ENCODE results near the gene CEP112.

CEP112 gene

GRCh38 chr17:66191593-66192377 lies at the start of gene CEP112:
CEP112 (minus strand) TSS chr17:66192133.
- peak; percentile 19 for DNase-seq (ENCODE audit: low spot score)

- no peak for DNase-seq (ENCODE audit: low spot score)
Measured at GRCh38 chr17:66240630-66241029, 48.7 kb upstream of the CEP112 start.

GRCh38 chr17:66240013-66240412 lies 48.1 kb upstream of the CEP112 start:
- no peak for DNase-seq (ENCODE audit: low spot score)

GRCh38 chr17:66235377-66235994 lies 43.6 kb upstream of the CEP112 start:
- DNase-seq (ENCODE audit: low spot score): no peak

- no peak for DNase-seq (ENCODE audit: low spot score)
Measured at GRCh38 chr17:66234611-66235010, 42.7 kb upstream of the CEP112 start.

GRCh38 chr17:66233023-66233753 lies 41.3 kb upstream of the CEP112 start:
- no peak for DNase-seq (ENCODE audit: low spot score)

- DNase-seq (ENCODE audit: low spot score): no peak
Measured at GRCh38 chr17:66230922-66231591, 39.1 kb upstream of the CEP112 start.

- DNase-seq (ENCODE audit: low spot score): no peak
Measured at GRCh38 chr17:66229783-66230538, 38.0 kb upstream of the CEP112 start.

- no peak for DNase-seq (ENCODE audit: low spot score)
Measured at GRCh38 chr17:66228887-66229782, 37.2 kb upstream of the CEP112 start, which contains the start of gene APOH. APOH (minus strand) TSS chr17:66229415; CDS start chr17:66229379, 36 bp downstream.

GRCh38 chr17:66227212-66228045 lies 35.5 kb upstream of the CEP112 start:
- DNase-seq (ENCODE audit: low spot score): no peak

- no peak for DNase-seq (ENCODE audit: low spot score)
Measured at GRCh38 chr17:66222798-66223350, 30.9 kb upstream of the CEP112 start.

GRCh38 chr17:66221755-66222530 lies 30.0 kb upstream of the CEP112 start:
- DNase-seq (ENCODE audit: low spot score): no peak

- no peak for DNase-seq (ENCODE audit: low spot score)
Measured at GRCh38 chr17:66221343-66221742, 29.4 kb upstream of the CEP112 start.

GRCh38 chr17:66220079-66220835 lies 28.3 kb upstream of the CEP112 start:
- no peak for DNase-seq (ENCODE audit: low spot score)

GRCh38 chr17:66215529-66215911 lies 23.6 kb upstream of the CEP112 start:
- no peak for DNase-seq (ENCODE audit: low spot score)

GRCh38 chr17:66214884-66215528 lies 23.1 kb upstream of the CEP112 start:
- no peak for DNase-seq (ENCODE audit: low spot score)
